ENCODE data around the gene CLEC14A.

CLEC14A gene

DNA sequence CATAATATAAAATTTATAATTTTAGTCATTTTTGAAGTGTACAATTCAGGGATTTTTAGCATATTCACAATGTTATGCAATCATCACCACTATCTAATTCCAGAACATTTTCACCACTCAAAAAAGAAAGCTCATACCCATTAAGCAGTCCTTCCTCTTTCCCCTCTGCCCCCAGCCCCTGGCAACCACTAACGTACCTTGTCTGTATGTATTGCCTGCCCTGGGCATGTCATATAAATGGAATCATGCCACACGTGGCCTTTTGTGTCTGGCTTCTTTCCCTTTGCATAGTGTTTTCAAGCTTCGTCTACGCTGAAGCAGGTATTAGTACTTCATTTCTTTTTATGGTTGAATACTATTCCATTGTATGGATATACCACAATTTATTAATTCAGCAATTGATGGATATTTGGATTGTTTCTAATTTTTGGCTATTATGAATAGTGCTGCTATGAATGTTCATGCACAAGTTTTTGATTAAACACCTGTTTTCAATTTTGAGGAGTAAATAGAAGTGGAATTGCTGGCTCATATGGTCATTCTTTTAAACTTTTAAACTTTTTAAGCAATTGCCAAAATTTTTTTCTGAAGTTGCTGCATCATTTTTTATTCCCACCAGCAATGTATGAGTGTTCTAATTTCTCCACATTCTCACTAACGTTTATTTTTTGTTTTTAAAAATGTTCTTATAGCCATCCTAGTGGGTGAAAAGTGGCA, 49.8 kb downstream of the CLEC14A start:
- DNase-seq, result no peak

GRCh38 chr14:38205119-38205813, 50.6 kb downstream of the CLEC14A start:
- no peak for DNase-seq

- DNase-seq, result no peak
Measured at GRCh38 chr14:38204719-38205115, 51.2 kb downstream of the CLEC14A start.
